NB4 (cell line): Measurements from ENCODE around the gene ZP1.

Source experiments
- DNase-seq: peaks from one replicate; pipeline ENCODE4 v3.0.0; 2010; ENCODE audit warnings: low read depth
- H3K4me3 ChIP-seq: one replicate; pipeline ENCODE4 v1.5.1; 2011; ENCODE audit warnings: mild to moderate bottlenecking, low read depth, low read length, moderate library complexity
- CTCF ChIP-seq: IDR thresholded peaks from one replicate; pipeline ENCODE4 v1.5.1; 2012; ENCODE audit warnings: low read depth, low read length
- MYC ChIP-seq: IDR thresholded peaks from 2 replicates; pipeline ENCODE4 v1.6.1; 2011; ENCODE audit warnings: low read depth, low read length
- POLR2A ChIP-seq: IDR thresholded peaks from 2 replicates; pipeline ENCODE4 v1.6.1; 2011; ENCODE audit warnings: mild to moderate bottlenecking; ENCODE audit not compliant: insufficient read length; ENCODE audit errors: extremely low read depth
- TF ChIP-seq, protein P1 (sequence below): IDR thresholded peaks from 2 replicates; pipeline ENCODE4 v1.6.1; 2011; ENCODE audit warnings: low read depth, low read length

Gene ZP1

DNA sequence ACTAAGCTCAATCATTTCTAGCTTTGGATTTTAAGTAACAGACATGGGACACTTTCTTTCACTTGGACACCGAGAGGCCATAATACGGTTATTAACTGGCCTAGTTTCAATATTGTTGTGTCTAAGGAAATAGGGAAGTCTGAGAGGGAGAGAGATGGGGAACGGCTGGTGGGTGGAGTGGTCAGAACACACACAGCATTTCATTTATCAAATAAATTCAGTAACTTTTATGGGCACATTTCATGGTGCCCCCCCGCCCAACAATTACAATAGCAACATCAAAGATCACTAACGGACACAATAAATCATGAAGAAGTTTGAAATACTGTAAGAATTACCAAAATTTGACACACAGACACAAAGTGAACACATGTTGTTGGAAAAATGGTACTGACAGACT is 28.3 kb downstream of the ZP1 start:
- no peak overlapping the region for H3K4me3 ChIP-seq
- no peak for DNase-seq
- no peak for TF ChIP-seq CTCF
- no peak for TF ChIP-seq POLR2A
- TF ChIP-seq MYC = no peak
- TF ChIP-seq, protein P1, sequence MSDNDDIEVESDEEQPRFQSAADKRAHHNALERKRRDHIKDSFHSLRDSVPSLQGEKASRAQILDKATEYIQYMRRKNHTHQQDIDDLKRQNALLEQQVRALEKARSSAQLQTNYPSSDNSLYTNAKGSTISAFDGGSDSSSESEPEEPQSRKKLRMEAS = no peak

DNA sequence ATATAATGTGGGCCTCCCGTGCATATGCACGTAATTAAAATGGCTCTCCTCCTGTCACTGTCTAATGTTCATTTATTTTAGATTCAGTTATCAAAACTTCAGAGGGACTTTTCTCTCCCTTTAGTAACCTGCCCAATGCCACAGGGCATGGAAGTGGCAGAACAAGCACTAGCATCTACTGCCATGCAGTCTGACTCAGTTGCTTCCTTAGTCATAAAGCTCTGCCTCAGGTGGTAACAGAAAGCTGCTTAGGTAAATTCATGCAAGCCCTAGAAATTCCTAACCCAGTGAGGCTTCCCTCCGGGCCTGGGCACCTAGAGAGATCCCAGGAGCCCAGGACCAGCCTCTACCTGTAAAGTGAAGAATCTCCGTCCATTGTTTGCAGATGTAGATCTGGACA is 30.2 kb downstream of the ZP1 start:
- no peak for DNase-seq
- TF ChIP-seq POLR2A (no peak), MYC (no peak), CTCF (no peak)
- TF ChIP-seq, protein P1 = no peak
- no peak overlapping the region for H3K4me3 ChIP-seq

GRCh38 chr11:60899046-60899936 is 31.9 kb downstream of the ZP1 start:
- peak; percentile 68 for DNase-seq
- H3K4me3 ChIP-seq = no peak overlapping the region
- no peak for TF ChIP-seq MYC
- TF ChIP-seq POLR2A = no peak
- TF ChIP-seq, protein P1 = 0 out of 2 replicates have a peak, but pooled peaks have one; percentile 4
- TF ChIP-seq CTCF = peak; percentile 95

GRCh38 chr11:60899977-60900376 is 32.6 kb downstream of the ZP1 start:
- H3K4me3 ChIP-seq = no peak overlapping the region
- DNase-seq = no peak
- TF ChIP-seq CTCF (no peak), POLR2A (no peak), MYC (no peak)
- TF ChIP-seq, protein P1 = no peak

DNA sequence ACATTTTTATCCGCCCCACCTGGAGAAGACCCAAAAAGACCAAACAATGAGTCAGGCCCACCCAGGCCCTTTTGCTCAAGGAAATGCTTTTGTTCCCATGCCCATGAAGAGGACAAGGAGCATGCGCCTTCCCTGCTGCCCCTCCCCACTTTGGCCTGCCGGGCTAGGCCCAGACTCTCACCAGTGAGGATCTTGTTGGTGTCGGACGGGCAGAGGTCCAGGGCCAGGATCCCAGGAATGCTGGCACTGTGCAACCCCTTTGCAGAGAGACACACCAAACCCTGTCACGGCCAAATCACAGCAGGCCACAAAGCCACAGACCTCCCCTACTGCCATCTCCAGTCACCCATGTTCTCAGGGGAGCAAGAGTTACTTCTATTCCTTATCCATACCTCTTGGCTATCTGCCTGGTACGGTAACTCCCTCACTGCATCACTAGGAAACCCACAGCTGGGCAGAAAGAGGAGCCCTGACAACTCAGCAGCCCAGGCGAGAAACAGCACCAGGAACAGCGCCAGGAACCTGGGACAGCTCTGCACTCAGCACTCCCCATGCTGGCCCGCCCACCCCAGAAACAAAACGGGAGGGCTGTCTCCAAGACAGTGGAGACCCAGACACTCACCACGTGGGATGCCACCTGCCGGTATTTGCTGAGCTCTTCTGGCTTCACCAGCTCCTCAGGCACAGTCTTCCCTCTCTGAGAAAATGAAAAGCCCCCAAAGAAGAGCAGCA is 33.5 kb downstream of the ZP1 start:
- no peak for DNase-seq
- TF ChIP-seq CTCF = no peak
- TF ChIP-seq, protein P1 = no peak
- TF ChIP-seq MYC = no peak
- no peak for TF ChIP-seq POLR2A
- no peak overlapping the region for H3K4me3 ChIP-seq
